NCI-H345 treated with DMSO at 0.1 percent for 48 hours (cell line): ENCODE data around the gene JUN.
"Not testable (repeated sequence)": the region's sequence is repeated elsewhere in the genome, so short reads cannot be mapped to it uniquely, and the experiment has no call there.

Source experiments
- DNase-seq: peaks from one replicate; lab custom pipeline; 2025; ENCODE audit not compliant: unreplicated experiment; lab: John Stamatoyannopoulos, UW

Gene JUN

GRCh38 chr1:58809325-58810010 lies 25.6 kb upstream of the JUN start:
- no peak for DNase-seq

- no peak for DNase-seq
Observed at GRCh38 chr1:58808077-58808476, 24.2 kb upstream of the JUN start.

GRCh38 chr1:58805716-58806571 lies 22.1 kb upstream of the JUN start:
- DNase-seq: no peak

- DNase-seq: no peak
Observed at GRCh38 chr1:58804853-58805565, 21.2 kb upstream of the JUN start.

GRCh38 chr1:58803858-58804257 lies 20.0 kb upstream of the JUN start:
- DNase-seq: no peak

GRCh38 chr1:58802640-58803399 lies 19.0 kb upstream of the JUN start:
- no peak for DNase-seq

GRCh38 chr1:58801286-58801685 lies 17.4 kb upstream of the JUN start:
- DNase-seq: not testable (repeated sequence)

GRCh38 chr1:58799650-58800049 lies 15.8 kb upstream of the JUN start:
- no peak for DNase-seq

- no peak for DNase-seq
Observed at GRCh38 chr1:58798910-58799442, 15.1 kb upstream of the JUN start.

GRCh38 chr1:58796416-58796815 lies 12.6 kb upstream of the JUN start:
- no peak for DNase-seq

GRCh38 chr1:58794585-58794984 lies 10.7 kb upstream of the JUN start:
- DNase-seq: no peak

GRCh38 chr1:58792846-58793245 lies 9.0 kb upstream of the JUN start:
- DNase-seq: no peak

- DNase-seq: no peak
Observed at GRCh38 chr1:58791106-58791505, 7.3 kb upstream of the JUN start.

GRCh38 chr1:58789996-58790660 lies 6.3 kb upstream of the JUN start:
- DNase-seq: no peak

GRCh38 chr1:58789322-58789856 lies 5.5 kb upstream of the JUN start:
- no peak for DNase-seq

- DNase-seq: no peak
Observed at GRCh38 chr1:58788259-58788658, 4.4 kb upstream of the JUN start.

- no peak for DNase-seq
Observed at GRCh38 chr1:58786927-58787245, 3.0 kb upstream of the JUN start.

- no peak for DNase-seq
Observed at GRCh38 chr1:58786184-58786926, 2.5 kb upstream of the JUN start.

- DNase-seq: peak; percentile 89
Observed at GRCh38 chr1:58785442-58786058, 1.7 kb upstream of the JUN start.
